Heart left ventricle (tissue), 16 donors: ENCODE data around the gene RABIF. TPM values are rescaled to one million over a fixed set of nuclear protein-coding genes. Genes with fewer than 3 reads are reported as not detected.

Experiments used
- ATAC-seq, 4 donors: fragments of 200-7000 bp; cut with Tn5 transposase; one replicate each; pipeline ENCODE4 v1.9.1; 2020 to 2022; ENCODE audit warnings: moderate library complexity in 4 of 4, mild to moderate bottlenecking in 3 of 4, moderate number of reproducible peaks in 1 of 4
- DNase-seq, 5 donors: peaks; one replicate each; pipeline ENCODE4 v3.0.0-alpha.2; 2020
- H3K27ac ChIP-seq, 12 donors: fragments of 200-600 bp; sonication (generic) in 4 of 12; one replicate each; pipeline versions ENCODE4 v1.5.0 to v1.8.0; 2016 to 2022; ENCODE audit warnings: mild to moderate bottlenecking in 2 of 12
- H3K27me3 ChIP-seq, 9 donors: fragments of 200-600 bp; sonication (generic) in 2 of 9; one replicate each; pipeline versions ENCODE4 v1.5.1 to v1.8.0; 2016 to 2022; ENCODE audit warnings: mild to moderate bottlenecking in 3 of 9
- H3K36me3 ChIP-seq, 9 donors: fragments of 200-600 bp; sonication (generic) in 2 of 9; one replicate each; pipeline versions ENCODE4 v1.5.0 to v1.8.0; 2018 to 2022; ENCODE audit warnings: mild to moderate bottlenecking in 2 of 9
- H3K4me1 ChIP-seq, 12 donors: fragments of 200-600 bp; sonication (generic) in 4 of 12; one replicate each; pipeline versions ENCODE4 v1.5.0 to v1.8.0; 2016 to 2022; ENCODE audit warnings: mild to moderate bottlenecking in 3 of 12
- H3K4me3 ChIP-seq, 12 donors: fragments of 200-600 bp; sonication (generic) in 4 of 12; one replicate each; pipeline versions ENCODE4 v1.5.0 to v1.8.0; 2017 to 2022; ENCODE audit warnings: mild to moderate bottlenecking in 9 of 12, moderate library complexity in 4 of 12
- H3K9me3 ChIP-seq, 12 donors: fragments of 200-600 bp; sonication (generic) in 4 of 12; one replicate each; pipeline versions ENCODE4 v1.5.0 to v1.8.0; 2016 to 2022; ENCODE audit warnings: mild to moderate bottlenecking in 1 of 12
- CTCF ChIP-seq, 12 donors: fragments of 200-600 bp; sonication (generic) in 4 of 12; IDR thresholded peaks; one replicate each; pipeline versions ENCODE4 v1.5.0 to v1.8.0; 2018 to 2022; ENCODE audit warnings: antibody characterized with exemption in 12 of 12, mild to moderate bottlenecking in 5 of 12
- POLR2A ChIP-seq, 2 donors: fragments of 450-650 bp; IDR thresholded peaks; one replicate each; pipeline ENCODE4 v1.6.1; 2017; ENCODE audit warnings: antibody characterized with exemption in 2 of 2, mild to moderate bottlenecking in 2 of 2, moderate library complexity in 2 of 2
- WGBS, 4 donors: extraction: QIAGEN DNeasy Blood & Tissue Kit in 2 of 4; methylation state at CpG; one replicate each; pipeline versions ENCODE4 v1.1.5 to v1.1.7; 2013 to 2018; 5-methylcytosine and 5-hydroxymethylcytosine counted together
- intact Hi-C, 10 donors: fragments of 100-400 bp; cut with DNase I; formaldehyde crosslinking; loops; one replicate each; pipeline versions ENCODE4 v1.11.1 to v1.14.2; 2022
- polyA plus RNA-seq, 2 donors: library from polyadenylated mRNA; stranded (reverse); fragments of 200-250 nt; gene quantifications; one replicate each; pipeline ENCODE4 v1.2.3, GENCODE V29; 2013
- total RNA-seq, 9 donors: library from RNA; depleted of rRNA in 2 of 9; stranded (reverse); fragments of >200 nt in 2 of 9; fragmentation: NEBNext Ultra II Directional in 3 of 9; extraction: Animal tissue kit (Norgen Biotek cat#: 25700) in 3 of 9; gene quantifications; one replicate each; pipeline versions ENCODE4 v1.1.0 to v1.2.4, GENCODE V29; 2016 to 2023
- donor health status: ischemic (EF 13 %, LVEDD 7.1; RV severe dilation, severe dysfunction).
- donor health status: healthy with polysubstance abuse.
- donor health status: DM: no; HTN: yes; CAD: no.
- donor health status: DM: no; HTN: no; CAD: no.
- donor health status: ischemic (EF 25% LVEDD 6.9; RV normal size, moderate dysfunction).
- donor health status: ischemic (EF 25% LVEDD 5.7; RV mildly dilated, moderate dysfunction).
- donor health status: healthy.
- donor health status: DM: yes; HTN: yes; CAD: no.
- donor health status: ischemic (EF 35%, LVEDD 5.7; RV mildly dilated, moderate dysfunction).
- donor health status: nonischemic (EF 11% LVEDD 7.7; RV severe dilation, severe dysfunction).
- donor health status: DM: yes; HTN: yes; CAD: no.
- donor health status: PGD.
- donor health status: ischemic (EF 29% LVEDD 5.4; RV normal size, mild dysfunction).
- donor health status: nonischemic (EF 23%, LVEDD 6.1; RV moderate dilation, normal function).

The RABIF gene
- total and polyA plus RNA-seq, 11 donors = 3.6 to 12.1 (median 5.3) TPM

- Histone ChIP-seq H3K9me3 (no peaks in the 10 kb centered on the region), H3K27me3 (no peaks in the 10 kb centered on the region), H3K27ac (no peak overlapping the region), H3K4me3 (no peak overlapping the region), H3K4me1 (no peaks in the 10 kb centered on the region), H3K36me3 (no peaks in the 10 kb centered on the region)
- TF ChIP-seq POLR2A (IDR thresholded peaks at IDR 0.05) = no peak
- peak in 8 of 12 donors; percentile 14 to 42 (median 36) for TF ChIP-seq CTCF (IDR thresholded peaks at IDR 0.05)
- ATAC-seq = peak in 2 of 4 donors; percentile 52 to 58
- intact Hi-C loops = no loop called here
- 71 to 77% (median 74%) methylated on average over 13 to 15 of the region's 15 CpGs for WGBS, 4 donors
- peak in 1 of 5 donors; percentile 47 for DNase-seq
Measured at GRCh38 chr1:202852163-202852904, 36.6 kb downstream of the RABIF start.

GRCh38 chr1:202850593-202851362 is 38.2 kb downstream of the RABIF start:
- H3K27me3 ChIP-seq = no peaks in the 10 kb centered on the region
- ATAC-seq (peak in 3 of 4 donors; percentile 20 to 46 (median 34)), DNase-seq (no peak)
- no peak overlapping the region for H3K27ac ChIP-seq
- H3K4me3 ChIP-seq = no peak overlapping the region
- no peaks in the 10 kb centered on the region for H3K4me1 ChIP-seq
- TF ChIP-seq CTCF (IDR thresholded peaks at IDR 0.05) (no peak), POLR2A (IDR thresholded peaks at IDR 0.05) (no peak)
- no peaks in the 10 kb centered on the region for H3K36me3 ChIP-seq
- 89 to 96% (median 91%) methylated on average over 6 to 7 of the region's 7 CpGs for WGBS, 4 donors
- intact Hi-C loops = no loop called here
- H3K9me3 ChIP-seq = no peaks in the 10 kb centered on the region

- no peaks in the 10 kb centered on the region for H3K27me3 ChIP-seq
- no peak for DNase-seq
- H3K27ac ChIP-seq = no peak overlapping the region
- intact Hi-C loops = no loop called here
- no peaks in the 10 kb centered on the region for H3K4me1 ChIP-seq
- H3K9me3 ChIP-seq = no peaks in the 10 kb centered on the region
- no peaks in the 10 kb centered on the region for H3K36me3 ChIP-seq
- no peak for ATAC-seq
- WGBS, 4 donors = 66 to 70% (median 68%) methylated on average over 2 of the region's 2 CpGs
- TF ChIP-seq POLR2A (IDR thresholded peaks at IDR 0.05) (no peak), CTCF (IDR thresholded peaks at IDR 0.05) (no peak)
- H3K4me3 ChIP-seq = no peak overlapping the region
Measured at GRCh38 chr1:202848191-202848542, 40.8 kb downstream of the RABIF start.

GRCh38 chr1:202844935-202845334 is 44.0 kb downstream of the RABIF start:
- WGBS, 4 donors = 47 to 52% (median 51%) methylated on average over 6 of the region's 6 CpGs
- H3K4me3 ChIP-seq = no peak overlapping the region
- no peaks in the 10 kb centered on the region for H3K36me3 ChIP-seq
- no peak for DNase-seq
- H3K27me3 ChIP-seq = no peaks in the 10 kb centered on the region
- no peak overlapping the region for H3K27ac ChIP-seq
- TF ChIP-seq POLR2A (IDR thresholded peaks at IDR 0.05) = no peak
- no peak for TF ChIP-seq CTCF (IDR thresholded peaks at IDR 0.05)
- no peak for ATAC-seq
- no peaks in the 10 kb centered on the region for H3K4me1 ChIP-seq
- intact Hi-C loops = no loop called here
- no peaks in the 10 kb centered on the region for H3K9me3 ChIP-seq
